ENCODE measurements around the gene CGB5. TPM values are rescaled to one million over a fixed set of nuclear protein-coding genes. Genes with fewer than 3 reads are reported as not detected.
A peak's percentile ranks its signal among the peaks of the same experiment; 100 is the strongest.

The CGB5 gene
- total RNA-seq, 1 experiment from 2014 or later = not detected

- Histone ChIP-seq H3K9me3 (no peaks in the 10 kb centered on the region), H3K4me1 (peaks cover 25% of the 10 kb centered on the region), H3K4me3 (ENCODE audit: low read depth, low read length) (no peak overlapping the region), H3K27me3 (replicated peaks; ENCODE audit: control insufficient read depth, insufficient read depth, low read length) (no peaks in the 10 kb centered on the region), H3K36me3 (ENCODE audit: control insufficient read depth, insufficient read depth, low read length) (no peaks in the 10 kb centered on the region)
- no peak for TF ChIP-seq CTCF (IDR thresholded peaks at IDR 0.05; ENCODE audit: insufficient read depth in 1 of 2, low read depth in 1 of 2, low read length in 1 of 2, severe bottlenecking in 1 of 2, unreplicated experiment in 1 of 2)
- POLR2A ChIA-PET = no interaction called here
- Mint-ChIP-seq H3K27me3 (ENCODE audit: insufficient read depth, unreplicated experiment) (peaks cover 6% of the 10 kb centered on the region), H3K36me3 (ENCODE audit: insufficient read depth, unreplicated experiment) (peaks cover 6% of the 10 kb centered on the region), H3K4me1 (ENCODE audit: low read depth, unreplicated experiment) (peaks cover 18% of the 10 kb centered on the region), H3K9me3 (ENCODE audit: unreplicated experiment) (no peaks in the 10 kb centered on the region), H3K27ac (ENCODE audit: unreplicated experiment) (no peak overlapping the region), H3K4me3 (ENCODE audit: unreplicated experiment) (no peak overlapping the region)
- intact Hi-C loops (cut with micrococcal nuclease; ENCODE audit: unreplicated experiment) = no loop called here
- CTCF ChIA-PET = no interaction called here
- no TSS peak for BruUV-seq (replicated peaks)
- DNase-seq = no peak
Measured at GRCh38 chr19:49061445-49061844, 17.8 kb downstream of the CGB5 start.

- Mint-ChIP-seq H3K9me3 (ENCODE audit: unreplicated experiment) (peaks cover 10% of the 10 kb centered on the region), H3K27ac (ENCODE audit: unreplicated experiment) (peak overlapping the region; percentile 73), H3K4me3 (ENCODE audit: unreplicated experiment) (peak overlapping the region; percentile 71), H3K27me3 (ENCODE audit: insufficient read depth, unreplicated experiment) (no peaks in the 10 kb centered on the region), H3K4me1 (ENCODE audit: low read depth, unreplicated experiment) (peaks cover 26% of the 10 kb centered on the region), H3K36me3 (ENCODE audit: insufficient read depth, unreplicated experiment) (peaks cover 6% of the 10 kb centered on the region)
- DNase-seq = peak; percentile 55 to 80
- Histone ChIP-seq H3K9me3 (no peaks in the 10 kb centered on the region), H3K36me3 (ENCODE audit: control insufficient read depth, insufficient read depth, low read length) (no peaks in the 10 kb centered on the region), H3K4me3 (ENCODE audit: low read depth, low read length) (peak overlapping the region; percentile 38), H3K4me1 (peaks cover 34% of the 10 kb centered on the region), H3K27me3 (replicated peaks; ENCODE audit: control insufficient read depth, insufficient read depth, low read length) (no peaks in the 10 kb centered on the region)
- TF ChIP-seq CTCF (IDR thresholded peaks at IDR 0.05; ENCODE audit: insufficient read depth in 1 of 2, low read depth in 1 of 2, low read length in 1 of 2, severe bottlenecking in 1 of 2, unreplicated experiment in 1 of 2) = no peak
- intact Hi-C loops (cut with micrococcal nuclease; ENCODE audit: unreplicated experiment) = loop anchor here (2.0 kb wide), 1 partner anchor 21 kb away; the partner anchor contains the start of gene SNRNP70
- CTCF ChIA-PET = interaction anchor here (0.6 to 1.8 kb wide), 8 partner anchors 8 to 1293 kb away, joined by 4 to 16 read pairs (median 5); a partner anchor contains a TSS
- no TSS peak for BruUV-seq (replicated peaks)
- POLR2A ChIA-PET = interaction anchor here (0.6 to 1.2 kb wide), 5 partner anchors 8 to 161 kb away, joined by 3 to 8 read pairs (median 3); partner anchors contain the start of genes GYS1 and RUVBL2
Measured at GRCh38 chr19:49064029-49064629, 20.5 kb downstream of the CGB5 start.

GRCh38 chr19:49064768-49065611 lies 21.3 kb downstream of the CGB5 start, which contains the start of gene NTF4:
NTF4 (minus strand) TSS chr19:49064818; CDS start chr19:49061997, 2,821 bp downstream.
- Histone ChIP-seq H3K36me3 (ENCODE audit: control insufficient read depth, insufficient read depth, low read length) (no peaks in the 10 kb centered on the region), H3K27me3 (replicated peaks; ENCODE audit: control insufficient read depth, insufficient read depth, low read length) (no peaks in the 10 kb centered on the region), H3K4me1 (peaks cover 34% of the 10 kb centered on the region), H3K9me3 (no peaks in the 10 kb centered on the region), H3K4me3 (ENCODE audit: low read depth, low read length) (peak within 1 kb of the TSS; percentile 38)
- ChIA-PET POLR2A (interaction anchor here (0.6 to 1.2 kb wide), 7 partner anchors 9 to 279 kb away, joined by 3 to 8 read pairs (median 3); partner anchors contain the start of genes GYS1 and RUVBL2), CTCF (interaction anchor here (0.6 to 1.8 kb wide), 11 partner anchors 9 to 1292 kb away, joined by 4 to 16 read pairs (median 5); partner anchors contain the start of genes AP2A1, GYS1 and RUVBL2)
- peak in 1 of 2 experiments; percentile 29 for TF ChIP-seq CTCF (IDR thresholded peaks at IDR 0.05; ENCODE audit: insufficient read depth in 1 of 2, low read depth in 1 of 2, low read length in 1 of 2, severe bottlenecking in 1 of 2, unreplicated experiment in 1 of 2)
- no TSS peak for BruUV-seq (replicated peaks)
- DNase-seq = peak; percentile 92
- peak within 1 kb of the TSS; percentile 71 for H3K4me3 Mint-ChIP-seq (ENCODE audit: unreplicated experiment)
- peak within 1 kb of the TSS; percentile 73 for H3K27ac Mint-ChIP-seq (ENCODE audit: unreplicated experiment)
- no peaks in the 10 kb centered on the region for H3K27me3 Mint-ChIP-seq (ENCODE audit: insufficient read depth, unreplicated experiment)
- peaks cover 18% of the 10 kb centered on the region for H3K9me3 Mint-ChIP-seq (ENCODE audit: unreplicated experiment)
- intact Hi-C loops (cut with micrococcal nuclease; ENCODE audit: unreplicated experiment) = loop anchor here (2.0 kb wide), 1 partner anchor 20 kb away; the partner anchor contains the start of gene SNRNP70
- peaks cover 26% of the 10 kb centered on the region for H3K4me1 Mint-ChIP-seq (ENCODE audit: low read depth, unreplicated experiment)
- H3K36me3 Mint-ChIP-seq (ENCODE audit: insufficient read depth, unreplicated experiment) = peaks cover 9% of the 10 kb centered on the region
